Activated gamma-delta T cell treated with anti-CD3 and anti-CD28 coated beads, Interleukin-2, amount 50 U/mL, for 16 hours (primary cell): Measurements from ENCODE around the gene FSCN2.

Experiments used
- DNase-seq: peaks from one replicate; pipeline ENCODE4 v3.0.0-alpha.2; 2020; ENCODE audit warnings: low read depth

Gene FSCN2

DNA sequence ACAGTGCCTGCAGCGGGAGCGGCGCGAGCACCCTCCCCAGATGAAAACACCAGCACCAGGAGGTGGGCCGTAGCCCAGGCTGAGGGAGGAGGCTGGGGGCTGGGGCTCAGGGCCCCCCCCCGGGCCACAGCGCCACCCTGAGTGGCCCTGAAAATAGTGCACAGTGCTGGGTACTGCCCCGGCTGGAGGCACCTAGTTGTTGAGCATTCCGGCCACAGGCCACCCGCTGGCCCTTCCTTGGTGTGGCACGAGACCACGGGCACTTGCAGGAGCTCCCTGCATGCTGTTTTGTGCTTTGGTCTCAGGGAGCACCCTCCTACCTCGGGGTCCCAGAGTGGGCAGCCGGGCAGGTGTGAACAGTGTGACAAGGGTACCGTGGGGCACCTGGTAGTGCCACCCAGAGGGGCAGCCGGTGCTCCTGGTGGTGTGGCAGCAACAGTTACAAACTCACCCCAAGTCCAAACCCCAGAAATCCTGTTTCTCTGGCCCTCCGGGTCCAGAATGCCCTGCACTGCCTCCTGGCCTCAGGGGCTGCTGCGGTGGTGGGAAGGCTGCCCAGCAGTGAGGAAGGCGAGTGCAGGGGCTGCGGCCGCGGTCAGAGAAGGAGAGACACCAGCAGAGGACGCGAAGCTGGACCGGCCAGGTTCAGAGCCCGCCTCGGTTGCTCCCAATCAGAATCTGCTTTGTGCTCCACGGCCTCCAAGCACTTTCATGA lies 11.9 kb downstream of the FSCN2 start:
- no peak for DNase-seq

DNA sequence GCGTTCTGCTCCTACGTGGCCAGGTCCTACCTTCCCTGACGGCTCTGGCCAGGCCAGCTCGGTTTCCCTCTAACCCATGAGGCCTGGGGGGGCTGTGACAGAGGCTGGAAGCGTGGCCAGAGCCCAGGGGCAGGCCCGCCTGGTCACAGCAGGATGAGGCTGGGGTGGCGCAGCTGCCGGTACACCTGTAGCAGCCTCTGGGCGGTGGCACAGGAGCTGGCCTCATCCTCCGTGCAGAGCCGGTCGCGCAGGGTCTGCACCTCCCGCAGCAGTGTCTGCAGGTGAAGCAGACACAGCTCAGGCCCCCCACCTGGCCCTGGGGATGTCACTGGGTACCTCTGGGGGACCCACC lies 12.5 kb downstream of the FSCN2 start:
- no peak for DNase-seq

DNA sequence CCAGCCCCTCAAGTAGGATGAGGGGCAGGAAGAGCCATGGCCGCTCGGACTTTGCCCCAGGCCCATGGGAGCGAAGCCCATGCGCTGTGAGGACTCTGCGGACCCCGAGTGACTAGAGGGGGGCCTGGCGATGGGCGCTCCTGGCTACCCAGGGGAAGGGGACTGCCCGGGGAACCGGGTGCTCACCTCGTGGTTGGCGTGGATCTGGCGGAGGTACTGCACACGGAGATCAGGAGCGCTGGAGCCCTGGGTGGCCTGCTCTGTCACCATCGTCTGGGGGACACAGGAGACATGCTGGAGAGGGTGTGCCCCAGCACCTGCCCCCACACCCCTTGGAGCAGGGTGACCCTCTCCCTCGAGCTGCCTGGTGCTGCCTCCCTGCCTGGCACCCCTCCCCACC lies 12.9 kb downstream of the FSCN2 start:
- no peak for DNase-seq

DNA sequence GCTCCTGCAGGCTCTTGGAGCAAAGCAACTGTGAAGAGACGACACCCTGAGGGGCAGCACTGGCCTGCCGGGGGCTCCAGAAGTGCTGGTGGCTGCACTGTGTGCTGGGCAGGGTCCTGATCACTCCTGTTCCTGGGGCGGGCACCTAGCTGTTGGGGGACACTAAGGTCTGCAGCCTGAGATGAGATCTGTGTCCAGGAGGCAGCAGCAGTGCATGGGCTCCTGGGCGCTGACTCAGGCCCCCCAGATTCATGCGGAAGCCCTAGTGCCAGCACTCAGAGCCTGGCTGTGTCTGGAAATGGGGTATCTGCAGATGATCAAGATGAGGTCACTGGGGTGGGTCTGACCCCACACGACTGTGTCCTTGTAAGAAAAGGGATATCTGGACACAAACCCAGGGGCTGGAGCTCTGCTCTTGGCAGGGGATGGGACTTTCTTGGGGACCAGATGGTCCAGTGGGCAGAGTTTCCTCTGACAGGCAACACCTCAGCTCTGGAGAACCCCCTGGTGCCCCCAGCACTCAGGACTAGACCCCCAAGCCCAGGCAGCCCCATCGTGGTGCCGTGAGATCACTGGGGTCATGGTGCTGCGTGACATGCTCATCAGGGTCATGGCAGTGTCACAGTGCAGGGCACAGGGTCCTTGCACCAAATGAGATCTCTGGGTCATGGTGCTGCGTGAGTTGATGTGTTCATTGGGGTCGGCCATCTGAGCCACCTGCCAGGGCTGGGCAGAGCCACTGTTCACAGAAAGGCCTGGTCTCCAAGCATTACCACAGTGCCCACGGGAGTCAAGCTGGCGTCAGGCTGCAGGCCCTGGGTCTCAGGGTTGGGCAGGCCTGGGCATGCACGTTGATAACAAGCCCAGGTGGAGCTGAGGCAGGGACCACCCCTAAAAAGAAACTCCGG lies 14.5 kb downstream of the FSCN2 start:
- no peak for DNase-seq

DNA sequence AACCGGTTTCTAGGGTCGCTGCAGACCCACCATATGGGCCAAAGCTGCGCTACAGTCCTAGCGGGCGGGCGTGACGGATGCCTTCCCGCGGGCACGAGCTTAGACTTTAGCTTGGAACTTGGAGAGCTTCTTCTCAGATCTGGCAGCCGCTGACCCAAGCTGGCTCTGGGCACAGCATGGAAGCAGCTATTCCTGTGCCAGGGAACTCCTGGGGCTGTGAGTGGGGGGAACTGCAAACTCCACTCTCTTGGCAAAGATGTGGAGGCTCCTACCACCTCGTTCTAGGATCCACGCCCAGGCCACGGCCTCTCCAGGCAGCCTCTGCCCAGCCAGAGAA lies 15.1 kb downstream of the FSCN2 start:
- DNase-seq = no peak

DNA sequence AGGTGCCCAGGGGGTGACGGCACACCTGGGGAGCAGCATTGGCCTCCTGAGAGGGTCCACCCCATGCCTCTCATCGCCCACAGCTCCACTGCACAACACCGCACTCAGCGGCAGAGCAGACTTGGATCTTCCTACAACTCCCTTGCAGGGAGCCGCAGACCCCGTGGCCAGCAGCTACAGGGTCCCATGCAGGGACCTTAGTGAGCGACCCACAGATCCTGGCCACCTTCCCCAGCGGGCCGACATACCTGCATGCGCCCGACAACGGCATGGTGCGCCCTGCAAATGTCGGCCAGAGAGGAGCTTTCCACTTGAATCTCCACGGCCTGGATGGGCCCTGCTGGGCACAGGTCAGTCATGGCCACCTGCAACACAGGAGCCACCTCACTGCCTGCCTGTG lies 15.6 kb downstream of the FSCN2 start:
- DNase-seq = no peak

DNA sequence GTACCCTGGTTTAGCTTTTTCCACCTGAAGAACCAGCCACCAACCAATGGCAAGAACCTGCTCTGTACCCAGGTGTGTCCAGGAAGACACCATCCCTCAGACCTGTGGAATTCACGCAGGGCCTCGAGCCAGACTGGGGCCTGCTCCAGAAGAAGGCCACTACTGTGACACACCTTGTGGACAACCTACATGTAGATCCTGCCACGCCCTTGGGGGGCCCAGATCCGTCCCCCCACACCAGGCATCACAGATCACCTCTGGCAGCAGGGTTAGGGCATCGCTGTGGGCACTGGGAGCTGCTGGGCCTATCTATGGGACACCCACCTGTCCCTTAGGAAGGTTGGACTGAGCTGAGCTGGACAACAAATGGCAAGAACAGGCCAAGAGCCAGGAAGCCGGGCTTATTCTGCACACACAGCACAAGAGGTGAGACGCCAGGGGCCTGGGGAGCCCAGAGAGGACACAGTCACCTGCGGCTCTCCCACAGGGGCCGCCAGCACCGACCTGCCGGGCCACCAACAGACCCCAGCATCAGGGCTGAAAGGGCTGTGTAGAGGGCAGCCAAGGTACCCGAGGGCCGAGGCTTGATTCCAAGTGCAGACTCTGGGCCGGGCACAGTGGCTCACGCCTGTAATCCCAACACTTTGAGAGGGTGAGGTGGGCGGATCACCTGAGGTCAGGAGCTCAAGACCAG lies 16.3 kb downstream of the FSCN2 start:
- no peak for DNase-seq

DNA sequence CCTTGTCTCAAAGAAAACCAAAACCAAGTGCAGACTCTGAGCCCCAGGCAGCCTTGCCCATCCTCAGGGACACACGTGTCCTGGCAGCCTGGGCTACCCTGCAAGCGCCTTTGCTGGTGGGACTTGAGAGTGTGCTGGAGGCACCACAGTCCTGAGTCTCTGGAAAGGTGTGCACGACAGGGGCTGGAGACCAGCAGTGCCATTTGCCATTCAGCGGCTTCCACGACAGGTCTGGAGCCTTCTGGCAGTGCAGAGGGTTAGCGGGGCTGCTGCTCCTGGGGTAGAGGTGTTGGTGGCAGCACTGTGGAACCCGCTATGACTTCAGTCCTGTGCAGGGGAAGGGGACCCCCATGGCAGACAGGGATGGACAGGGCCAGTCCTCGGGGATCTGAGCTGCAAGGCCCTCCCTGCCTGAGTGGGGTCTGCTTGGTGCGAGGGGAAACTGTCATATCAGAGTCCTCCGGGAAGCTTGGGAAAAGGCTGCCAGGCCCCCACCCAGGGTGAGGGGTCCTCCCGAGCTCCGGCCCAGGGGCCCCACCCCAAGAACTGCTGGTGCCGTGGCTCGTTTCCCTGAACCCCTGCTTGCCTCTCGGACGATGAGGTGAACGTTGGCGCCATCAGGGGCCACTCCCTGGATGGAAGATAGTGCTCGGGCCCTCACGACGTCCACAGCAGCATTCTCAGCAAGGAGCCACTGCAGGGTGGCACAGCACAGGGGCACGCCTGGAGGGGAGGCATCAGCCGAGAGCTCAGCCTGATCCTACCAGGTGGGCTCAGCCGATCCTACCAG lies 17.2 kb downstream of the FSCN2 start:
- no peak for DNase-seq

DNA sequence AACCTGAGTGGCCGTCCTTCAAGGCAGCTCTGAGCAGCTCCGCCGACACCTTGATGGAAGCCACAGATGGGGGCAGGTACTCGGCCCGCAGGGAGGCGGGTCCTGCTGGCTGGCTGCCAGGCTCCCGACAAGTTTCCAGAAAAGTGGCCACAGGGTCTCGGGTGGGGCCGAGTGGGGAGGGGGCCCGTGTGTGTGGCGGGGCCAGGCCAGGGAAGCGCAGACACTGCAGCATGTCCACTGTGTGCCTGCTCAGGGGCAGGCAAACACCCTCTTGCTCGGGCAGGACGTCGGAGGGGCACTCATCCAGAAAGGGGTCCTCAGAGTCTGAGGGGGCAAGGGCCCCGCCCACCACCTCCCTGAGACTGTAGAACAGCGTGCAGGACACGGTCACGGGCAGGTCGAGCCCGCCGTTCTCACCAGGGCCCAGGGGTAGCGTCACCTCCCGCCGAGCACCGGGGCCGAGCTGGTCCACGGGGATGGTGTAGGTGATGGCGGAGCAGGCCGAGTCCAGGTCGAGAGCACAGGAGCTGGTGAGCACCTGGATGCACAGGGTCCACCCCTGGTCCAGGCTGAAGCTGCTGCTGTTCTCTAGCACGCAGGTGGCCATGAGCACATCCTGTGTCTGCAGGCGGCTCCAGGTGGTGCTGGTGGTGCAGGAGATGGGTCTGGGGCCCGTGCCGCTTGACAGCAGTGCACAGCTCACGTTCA lies 18.9 kb downstream of the FSCN2 start:
- no peak for DNase-seq

DNA sequence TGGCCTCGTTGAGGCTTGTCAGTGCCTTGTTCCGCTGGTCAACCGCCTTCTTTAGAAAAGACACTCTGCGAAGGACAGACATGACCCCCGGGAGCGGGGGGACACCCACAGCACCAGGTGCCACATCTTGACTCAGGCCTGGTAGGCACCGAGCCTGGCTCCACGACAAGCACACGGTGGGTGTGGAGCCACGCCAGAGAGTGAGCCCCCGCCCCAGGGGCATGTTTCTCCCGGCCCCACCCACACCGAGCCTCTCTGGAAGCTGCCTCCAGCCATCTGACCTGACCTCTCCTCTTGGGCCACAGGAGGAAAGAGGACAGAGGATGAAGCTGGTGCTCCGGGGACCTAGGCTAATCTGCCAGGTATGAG lies 19.4 kb downstream of the FSCN2 start:
- no peak for DNase-seq

DNA sequence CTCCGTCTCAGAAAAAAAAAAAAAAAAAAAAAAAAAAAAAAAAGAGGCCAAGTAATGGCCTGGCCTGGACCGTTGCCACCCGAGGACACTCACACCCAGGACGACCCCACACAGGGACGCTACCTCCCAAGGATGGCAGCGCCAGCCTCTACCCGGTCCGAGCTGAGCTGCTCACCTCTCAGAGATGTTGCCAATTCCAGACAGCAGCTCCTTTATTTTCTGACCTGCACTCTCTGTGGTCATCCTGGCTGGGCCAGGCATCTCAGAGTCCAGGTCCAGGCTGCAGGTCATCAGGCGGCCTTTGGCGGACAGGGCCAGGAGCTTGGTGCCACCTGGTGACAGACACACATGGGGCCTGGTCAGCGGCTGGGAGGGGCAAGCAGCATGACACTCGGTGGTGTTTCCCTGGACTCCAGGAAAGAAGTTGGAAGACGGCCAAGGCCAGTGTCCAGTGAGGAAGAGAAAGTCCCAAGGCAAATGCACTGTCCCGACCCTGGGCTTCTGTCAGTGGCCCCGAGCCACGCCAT lies 20.9 kb downstream of the FSCN2 start:
- no peak for DNase-seq

DNA sequence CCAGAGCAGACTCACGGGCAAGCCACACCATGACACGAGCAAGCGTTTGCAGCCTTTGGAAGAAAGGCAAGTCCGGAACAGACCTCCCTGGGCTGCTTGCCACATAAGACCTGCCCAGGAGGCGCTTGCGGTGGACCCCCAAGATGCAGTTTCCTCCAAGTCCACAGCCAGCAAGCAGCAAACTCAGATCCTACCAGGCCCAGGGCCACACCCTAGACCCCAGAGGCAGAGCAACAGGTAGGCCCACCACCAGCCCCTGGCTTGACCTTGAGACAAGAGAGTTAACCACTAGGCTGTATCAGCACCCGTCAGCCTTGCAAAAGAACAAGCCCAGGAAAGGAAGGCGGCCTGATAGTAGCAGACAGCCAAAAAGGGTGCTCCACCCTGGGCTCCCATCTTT lies 21.6 kb downstream of the FSCN2 start:
- no peak for DNase-seq

DNA sequence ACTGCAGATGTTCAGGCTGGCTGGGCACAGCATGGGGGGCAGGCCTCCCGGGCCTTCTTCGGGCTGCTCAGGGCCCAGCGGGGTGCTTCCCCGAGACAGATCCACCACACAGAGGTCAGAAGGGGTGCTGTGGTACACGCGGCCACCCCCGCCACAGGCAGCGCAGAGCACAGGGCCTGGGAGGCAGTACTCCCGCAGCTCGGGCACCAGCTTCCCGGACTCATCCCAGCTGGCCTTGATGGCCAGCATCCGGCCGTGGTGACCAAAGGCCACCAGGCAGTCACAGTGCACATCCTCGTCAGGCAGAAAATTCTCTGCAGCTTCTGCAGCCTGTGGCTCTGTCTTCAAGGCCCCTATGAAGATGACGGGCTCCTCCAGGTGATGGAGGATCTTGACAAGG lies 22.1 kb downstream of the FSCN2 start:
- no peak for DNase-seq

DNA sequence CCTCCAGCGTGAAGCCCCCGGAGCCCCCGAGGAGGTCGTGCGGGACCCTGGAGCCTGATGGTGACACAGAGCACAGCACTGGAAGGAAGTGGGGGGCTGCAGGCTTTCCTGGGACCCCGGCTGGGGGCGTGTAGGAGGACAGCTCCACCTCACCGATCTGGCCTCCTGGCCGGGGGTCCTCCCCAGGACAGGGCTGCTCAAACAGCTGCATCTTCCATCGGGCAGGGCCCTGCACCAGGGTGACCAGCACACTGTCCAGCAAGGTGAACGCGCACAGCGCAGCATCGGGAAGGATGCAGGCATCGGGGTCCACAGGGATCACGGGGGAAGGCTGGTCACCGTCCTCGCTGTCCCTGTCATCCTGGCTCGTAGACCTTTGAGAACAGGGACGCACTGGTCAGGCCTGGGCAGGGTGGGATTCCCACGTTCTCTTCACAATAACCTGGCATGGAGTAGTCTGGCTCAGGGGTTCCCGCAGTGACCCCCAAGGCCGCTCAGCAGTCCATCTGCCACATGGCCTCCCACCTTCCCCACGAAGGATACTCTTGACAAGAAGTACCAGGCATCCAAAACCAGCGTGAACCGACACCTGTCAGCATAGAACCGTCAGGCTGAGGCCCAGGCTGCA lies 22.8 kb downstream of the FSCN2 start:
- no peak for DNase-seq

DNA sequence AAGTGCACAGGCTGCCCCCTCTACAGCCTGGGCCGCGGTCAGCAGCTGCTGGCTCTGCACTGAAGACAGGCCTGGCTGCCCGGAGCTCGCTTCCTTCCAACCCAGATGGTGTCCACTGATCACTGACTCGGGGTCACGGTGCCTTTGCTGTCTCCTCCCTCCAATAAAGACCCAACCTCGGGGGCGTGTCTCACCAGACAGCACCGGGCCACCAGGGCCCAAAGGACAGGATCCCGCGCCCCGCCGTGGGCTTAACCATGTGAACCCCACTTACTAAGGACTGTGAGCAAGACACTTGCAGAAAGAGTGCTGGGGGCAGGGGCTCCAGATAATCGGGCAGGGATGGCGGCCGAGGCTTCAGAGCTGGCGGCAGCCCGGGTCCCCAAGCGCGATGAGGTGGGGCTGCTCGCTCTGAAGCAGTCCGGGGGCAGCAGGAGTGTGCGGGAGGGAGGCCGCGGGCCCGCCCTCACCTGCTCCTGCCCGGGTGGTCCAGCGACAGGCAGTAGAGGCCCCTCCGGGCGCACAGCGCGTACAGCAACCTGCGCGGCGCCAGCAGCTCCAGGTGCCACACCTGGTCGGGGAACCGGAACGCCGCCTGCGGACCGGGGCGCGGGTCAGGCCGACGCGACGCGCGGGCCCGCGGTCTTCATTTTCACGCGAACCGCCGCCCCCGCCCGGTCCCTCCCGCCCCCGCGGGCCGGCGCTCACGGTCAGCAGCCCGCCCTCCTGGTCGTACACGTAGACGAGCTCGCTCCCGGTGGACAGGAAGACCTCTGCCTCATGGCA lies 23.5 kb downstream of the FSCN2 start:
- no peak for DNase-seq

DNA sequence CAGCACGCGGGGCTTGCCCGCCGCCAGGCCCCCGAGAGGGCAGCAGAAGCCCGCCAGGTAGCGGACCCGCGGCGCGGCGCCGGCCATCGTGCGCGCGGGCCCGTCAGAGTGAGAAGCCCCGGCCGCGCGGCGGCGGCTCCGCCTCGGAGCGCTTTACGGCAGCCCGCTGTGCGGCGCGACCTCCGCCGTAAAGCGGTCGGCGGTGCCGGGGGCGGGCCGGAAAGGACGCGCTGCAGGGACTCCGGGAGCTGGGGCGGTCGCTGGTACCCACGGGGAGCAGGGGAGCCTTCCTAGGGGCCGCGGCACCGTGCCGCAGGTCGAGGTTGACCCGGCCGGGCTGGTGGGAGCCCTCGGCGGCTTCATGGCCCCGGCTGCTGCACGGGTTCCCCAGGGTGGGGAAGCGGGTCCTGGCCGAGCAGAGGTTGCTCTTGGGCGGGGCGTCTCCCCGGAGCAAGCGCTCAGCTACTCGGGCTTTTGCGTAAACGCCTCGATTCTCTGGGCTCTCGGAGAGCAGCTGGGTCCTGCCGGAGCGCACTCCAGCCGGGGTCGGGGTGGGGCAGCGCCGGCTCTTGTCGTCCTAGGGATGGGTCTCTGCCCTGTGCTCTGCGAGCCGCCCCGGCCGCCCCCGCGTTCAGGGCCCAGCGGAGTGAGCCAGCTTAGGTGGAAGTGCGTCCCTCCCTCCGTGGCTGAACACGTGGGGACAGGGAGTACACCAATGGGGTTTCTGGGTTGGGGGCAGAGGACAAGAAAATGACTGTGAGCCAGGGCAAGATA lies 24.3 kb downstream of the FSCN2 start, which contains the start of gene FAAP100:
Gene FAAP100, minus strand, starts transcription at position 110 of the 774 bp plus-strand sequence. Its CDS starts 23 bp downstream, at position 87.
- DNase-seq = peak; percentile 63

DNA sequence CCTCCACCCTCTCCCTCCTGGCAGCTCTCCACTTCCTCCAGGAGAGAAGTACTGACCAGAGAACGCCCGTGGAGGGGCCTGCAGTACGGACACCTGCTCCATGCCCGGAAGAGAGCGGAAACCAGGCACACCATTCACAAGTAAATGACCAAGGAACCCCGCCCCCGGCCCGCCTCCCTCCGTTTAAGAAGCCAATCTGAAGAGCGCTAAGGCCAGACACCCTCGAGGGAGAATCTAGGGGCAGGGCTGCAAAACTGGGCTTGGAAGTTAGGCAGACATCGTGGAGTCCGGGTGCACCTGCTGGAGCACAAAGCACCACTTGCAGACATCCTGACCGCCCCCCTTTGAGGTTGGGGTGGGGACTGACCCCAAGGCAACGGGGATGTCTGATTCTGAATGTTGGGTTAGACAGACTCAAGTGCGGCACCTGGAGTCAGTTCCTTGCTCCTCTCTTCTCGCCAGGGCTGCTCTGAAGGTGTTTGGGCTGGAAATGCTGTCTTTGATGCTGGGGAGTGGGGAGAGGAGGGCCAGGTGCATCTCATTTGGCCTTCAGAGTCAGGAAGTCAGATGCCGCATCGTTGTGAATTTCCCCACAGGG lies 24.9 kb downstream of the FSCN2 start:
- peak; percentile 70 for DNase-seq

DNA sequence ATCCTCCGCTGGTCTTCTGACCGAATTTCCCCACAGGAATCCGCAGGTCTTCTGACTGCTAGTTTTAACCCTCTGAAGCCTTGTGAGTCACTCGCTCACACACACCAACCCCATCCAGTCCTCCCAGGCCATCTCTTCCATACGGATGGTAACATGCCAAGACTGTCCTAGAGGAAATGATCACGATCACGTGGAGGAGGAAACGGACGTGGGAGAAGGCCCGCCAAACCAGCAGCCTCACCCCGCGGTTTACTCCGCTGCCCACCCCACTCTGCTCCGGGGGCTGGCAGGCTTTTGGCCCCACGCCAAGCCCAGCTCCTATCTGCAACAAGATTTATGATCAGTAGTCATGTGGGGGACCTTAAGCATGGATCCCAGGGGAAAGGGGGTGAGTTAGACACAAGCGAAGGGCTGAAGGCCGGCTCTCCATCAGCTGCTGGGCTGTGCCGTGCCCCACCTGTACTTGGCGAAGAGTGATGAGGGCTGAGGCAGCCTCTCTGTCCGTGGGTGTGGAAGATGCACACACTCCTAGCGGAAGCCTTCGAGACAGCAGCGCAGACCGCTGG lies 25.5 kb downstream of the FSCN2 start:
- no peak for DNase-seq
